Activated CD4-positive, alpha-beta T cell treated with anti-CD3 and anti-CD28 coated beads, Interleukin-2, amount 10 ng/mL, durations not matched to agents 7 days and 5 days (primary cell): ENCODE measurements around the gene DNAI7. TPM values are rescaled to one million over a fixed set of nuclear protein-coding genes. Genes with fewer than 3 reads are reported as not detected.

Experiments used
- CTCF ChIA-PET: fragments of 350-600 bp; sonication (Branson Sonifier 250); formaldehyde crosslinking; loops from one replicate; lab custom pipeline; 2021; ENCODE audit warnings: antibody characterized with exemption; lab: Charles Lee
- POLR2A ChIA-PET: fragments of 350-600 bp; sonication (Branson Sonifier 250); formaldehyde crosslinking; loops from one replicate; lab custom pipeline; 2021; ENCODE audit warnings: antibody characterized with exemption; lab: Charles Lee
- DNase-seq: peaks from one replicate; pipeline ENCODE4 v3.0.0-alpha.2; 2020
- H3K27ac Mint-ChIP-seq: one replicate; pipeline ENCODE4 v1.8.0; 2021; ENCODE audit warnings: mild to moderate bottlenecking, moderate library complexity, mixed read lengths
- H3K27me3 Mint-ChIP-seq: one replicate; pipeline ENCODE4 v1.8.0; 2021; ENCODE audit warnings: mixed read lengths
- H3K36me3 Mint-ChIP-seq: one replicate; pipeline ENCODE4 v1.8.0; 2021; ENCODE audit warnings: low read depth, mixed read lengths
- H3K4me1 Mint-ChIP-seq: one replicate; pipeline ENCODE4 v1.8.0; 2021; ENCODE audit warnings: mixed read lengths
- H3K4me3 Mint-ChIP-seq: one replicate; pipeline ENCODE4 v1.8.0; 2021; ENCODE audit warnings: mild to moderate bottlenecking, moderate library complexity, mixed read lengths
- H3K9me3 Mint-ChIP-seq: one replicate; pipeline ENCODE4 v1.8.0; 2021; ENCODE audit warnings: mixed read lengths
- total RNA-seq, 2 experiments: library from RNA; stranded (reverse); gene quantifications; one replicate each; pipeline ENCODE4 v1.2.3, GENCODE V29; 2021

The DNAI7 gene
- total RNA-seq, 2 experiments from 2014 or later: not detected

DNA sequence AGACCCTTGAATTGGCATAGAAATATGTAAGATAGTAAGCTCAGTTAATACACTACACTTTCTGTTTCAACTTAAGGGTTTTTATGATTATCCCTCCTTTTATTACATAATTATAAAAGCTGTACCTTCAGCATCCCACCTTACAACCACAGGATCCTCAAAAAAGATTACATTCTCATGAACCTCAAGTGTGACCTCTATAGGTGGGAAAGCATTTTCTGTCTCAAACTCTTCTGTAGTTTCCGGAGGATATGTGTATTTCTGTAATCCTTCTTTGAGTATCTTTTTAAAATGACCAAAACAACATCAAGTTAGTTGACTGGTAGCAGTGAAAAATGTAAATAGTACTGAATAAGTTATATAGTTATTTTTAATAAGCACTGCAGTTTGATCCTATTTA is 75.9 kb downstream of the DNAI7 start:
- no peak for DNase-seq
- ChIA-PET CTCF (no interaction called here), POLR2A (no interaction called here)
- no peaks in the 10 kb centered on the region for H3K36me3 Mint-ChIP-seq
- H3K27ac Mint-ChIP-seq: no peak overlapping the region
- H3K4me1 Mint-ChIP-seq: no peaks in the 10 kb centered on the region
- no peaks in the 10 kb centered on the region for H3K9me3 Mint-ChIP-seq
- H3K27me3 Mint-ChIP-seq: no peaks in the 10 kb centered on the region
- H3K4me3 Mint-ChIP-seq: no peak overlapping the region

DNA sequence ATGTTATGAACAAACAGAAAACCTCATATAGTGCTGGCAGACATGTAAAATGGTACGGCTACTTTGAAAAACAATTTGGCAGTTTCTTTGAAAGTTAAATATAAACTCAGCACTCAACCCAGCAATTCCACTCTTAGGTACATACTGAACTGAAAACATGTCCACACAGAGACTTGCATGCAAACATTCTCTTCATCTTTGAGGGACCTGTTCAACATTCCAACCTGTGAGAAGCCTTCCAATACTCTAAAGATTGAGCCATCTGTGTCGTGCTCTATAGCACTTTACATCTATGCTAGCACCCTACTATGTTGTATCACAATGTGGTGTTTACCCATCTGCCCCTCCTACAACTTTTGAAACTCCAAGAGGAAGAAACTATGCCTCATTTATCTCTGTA is 79.3 kb downstream of the DNAI7 start:
- Mint-ChIP-seq H3K9me3 (no peaks in the 10 kb centered on the region), H3K27me3 (no peaks in the 10 kb centered on the region)
- CTCF ChIA-PET: no interaction called here

GRCh38 chr12:25113651-25114050 is 81.3 kb downstream of the DNAI7 start:
- H3K9me3 Mint-ChIP-seq: peaks cover 3% of the 10 kb centered on the region
- ChIA-PET POLR2A (no interaction called here), CTCF (no interaction called here)
- no peak for DNase-seq
- no peak overlapping the region for H3K4me3 Mint-ChIP-seq
- H3K27me3 Mint-ChIP-seq: no peaks in the 10 kb centered on the region
- H3K36me3 Mint-ChIP-seq: peaks cover 18% of the 10 kb centered on the region
- H3K27ac Mint-ChIP-seq: no peak overlapping the region
- no peaks in the 10 kb centered on the region for H3K4me1 Mint-ChIP-seq

More for the DNA sequence above, 79.3 kb downstream of the DNAI7 start:
- POLR2A ChIA-PET: no interaction called here
- DNase-seq: no peak
- Mint-ChIP-seq H3K36me3 (peaks cover 2% of the 10 kb centered on the region), H3K4me3 (no peak overlapping the region), H3K4me1 (no peaks in the 10 kb centered on the region), H3K27ac (no peak overlapping the region)

DNA sequence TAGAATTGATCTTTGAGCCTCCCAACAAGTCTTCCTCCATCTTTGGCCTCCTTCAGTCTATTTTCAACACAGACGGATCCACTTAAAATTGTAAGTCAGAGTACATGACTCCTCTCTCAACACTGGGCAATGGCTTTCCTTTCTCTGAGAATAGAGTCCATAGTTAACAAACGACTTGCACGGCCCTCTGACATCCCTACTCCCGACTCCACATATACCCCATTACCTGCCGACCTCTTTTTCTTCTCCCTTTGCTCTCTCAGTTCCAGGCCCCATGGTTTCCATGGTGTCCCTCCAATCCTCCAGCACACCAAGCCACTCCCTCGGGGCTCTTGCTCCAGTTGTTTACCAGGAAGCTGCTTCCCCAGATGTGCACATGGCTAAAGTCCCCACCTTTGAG is 84.7 kb downstream of the DNAI7 start:
- Mint-ChIP-seq H3K4me3 (no peak overlapping the region), H3K27me3 (no peaks in the 10 kb centered on the region), H3K27ac (no peak overlapping the region), H3K36me3 (peaks cover 30% of the 10 kb centered on the region), H3K4me1 (no peaks in the 10 kb centered on the region), H3K9me3 (peaks cover 3% of the 10 kb centered on the region)
- DNase-seq: no peak
- POLR2A ChIA-PET: no interaction called here
- CTCF ChIA-PET: no interaction called here

GRCh38 chr12:25107920-25108319 is 87.0 kb downstream of the DNAI7 start:
- H3K4me3 Mint-ChIP-seq: no peak overlapping the region
- ChIA-PET POLR2A (no interaction called here), CTCF (interaction anchor here (0.9 kb wide), 1 partner anchor 10 kb away, joined by 6 read pairs; no protein-coding TSS in a partner anchor)
- DNase-seq: no peak
- H3K9me3 Mint-ChIP-seq: peaks cover 3% of the 10 kb centered on the region
- no peaks in the 10 kb centered on the region for H3K27me3 Mint-ChIP-seq
- peaks cover 31% of the 10 kb centered on the region for H3K36me3 Mint-ChIP-seq
- no peak overlapping the region for H3K27ac Mint-ChIP-seq
- no peaks in the 10 kb centered on the region for H3K4me1 Mint-ChIP-seq

DNA sequence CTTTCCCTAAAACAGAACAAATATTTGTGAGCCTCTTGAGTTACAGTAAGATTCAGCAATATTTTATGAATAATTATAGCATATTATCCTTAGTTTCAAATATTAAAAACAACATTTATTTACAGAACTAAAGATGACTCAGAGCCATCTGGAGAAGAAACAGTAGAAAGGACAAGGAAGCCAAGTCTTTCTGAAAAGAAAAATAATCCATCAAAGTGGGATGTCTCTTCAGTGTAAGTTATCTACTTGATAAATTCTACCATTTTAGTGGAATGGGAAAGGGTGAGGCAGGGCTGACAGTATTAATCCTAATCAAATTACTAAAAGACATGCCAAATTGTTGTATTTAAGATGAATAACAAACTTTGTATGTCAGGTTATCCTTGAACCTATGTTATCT is 88.1 kb downstream of the DNAI7 start:
- no peak overlapping the region for H3K27ac Mint-ChIP-seq
- no peak for DNase-seq
- H3K4me3 Mint-ChIP-seq: no peak overlapping the region
- H3K4me1 Mint-ChIP-seq: no peaks in the 10 kb centered on the region
- no peaks in the 10 kb centered on the region for H3K27me3 Mint-ChIP-seq
- peaks cover 3% of the 10 kb centered on the region for H3K9me3 Mint-ChIP-seq
- POLR2A ChIA-PET: no interaction called here
- peaks cover 38% of the 10 kb centered on the region for H3K36me3 Mint-ChIP-seq
- CTCF ChIA-PET: no interaction called here

DNA sequence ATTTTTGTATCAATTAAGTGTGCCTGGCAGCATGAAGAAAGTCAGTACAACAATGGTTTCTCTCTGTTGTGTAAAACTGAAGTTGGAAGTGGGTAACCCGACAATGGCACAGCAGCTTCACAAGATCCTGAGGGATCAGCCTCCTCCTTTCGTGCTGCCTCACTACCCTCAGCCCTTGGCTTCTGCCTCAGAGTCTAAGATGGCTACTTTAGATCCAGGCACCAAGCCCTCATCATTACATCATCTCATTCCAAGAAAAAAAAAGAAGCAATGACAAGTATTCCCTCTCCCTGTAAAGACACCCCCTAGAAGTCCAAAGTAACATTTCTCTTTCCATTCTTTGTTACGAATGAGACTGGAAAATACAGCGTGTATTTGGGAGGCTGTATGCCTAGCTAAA is 92.6 kb downstream of the DNAI7 start:
- Mint-ChIP-seq H3K27me3 (no peaks in the 10 kb centered on the region), H3K4me1 (peaks cover 4% of the 10 kb centered on the region), H3K9me3 (no peaks in the 10 kb centered on the region), H3K4me3 (no peak overlapping the region), H3K27ac (no peak overlapping the region), H3K36me3 (peaks cover 25% of the 10 kb centered on the region)
- ChIA-PET POLR2A (no interaction called here), CTCF (interaction anchor here (0.7 kb wide), 1 partner anchor 285 kb away, joined by 3 read pairs; no protein-coding TSS in a partner anchor)
- DNase-seq: no peak

DNA sequence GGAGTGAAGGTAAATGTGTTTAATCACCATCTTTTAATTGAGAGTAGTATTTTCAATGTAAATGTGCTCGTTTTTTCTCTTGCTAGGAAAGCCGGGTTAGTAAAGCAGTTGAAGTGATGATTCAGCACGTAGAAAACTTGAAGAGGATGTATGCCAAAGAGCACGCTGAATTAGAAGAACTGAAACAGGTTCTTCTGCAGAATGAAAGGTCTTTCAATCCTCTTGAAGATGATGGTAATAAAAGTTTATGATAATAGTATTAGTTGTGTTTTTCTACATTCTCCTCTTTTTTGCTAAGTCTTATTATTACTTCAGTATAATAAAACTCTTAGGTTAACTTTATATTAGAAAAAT is 93.9 kb downstream of the DNAI7 start:
- no peaks in the 10 kb centered on the region for H3K27me3 Mint-ChIP-seq
- H3K36me3 Mint-ChIP-seq: peaks cover 32% of the 10 kb centered on the region
- no peaks in the 10 kb centered on the region for H3K9me3 Mint-ChIP-seq
- ChIA-PET CTCF (interaction anchor here (0.6 kb wide), 1 partner anchor 270 kb away, joined by 4 read pairs; no protein-coding TSS in a partner anchor), POLR2A (no interaction called here)
- DNase-seq: no peak
- peaks cover 4% of the 10 kb centered on the region for H3K4me1 Mint-ChIP-seq
- H3K27ac Mint-ChIP-seq: no peak overlapping the region
- no peak overlapping the region for H3K4me3 Mint-ChIP-seq

GRCh38 chr12:25100194-25101091 is 94.5 kb downstream of the DNAI7 start:
- ChIA-PET POLR2A (no interaction called here), CTCF (interaction anchor here (0.6 kb wide), 1 partner anchor 271 kb away, joined by 4 read pairs; no protein-coding TSS in a partner anchor)
- DNase-seq: no peak
- Mint-ChIP-seq H3K27me3 (no peaks in the 10 kb centered on the region), H3K9me3 (peaks cover 2% of the 10 kb centered on the region), H3K4me1 (peaks cover 4% of the 10 kb centered on the region), H3K27ac (no peak overlapping the region), H3K36me3 (peaks cover 37% of the 10 kb centered on the region), H3K4me3 (no peak overlapping the region)

DNA sequence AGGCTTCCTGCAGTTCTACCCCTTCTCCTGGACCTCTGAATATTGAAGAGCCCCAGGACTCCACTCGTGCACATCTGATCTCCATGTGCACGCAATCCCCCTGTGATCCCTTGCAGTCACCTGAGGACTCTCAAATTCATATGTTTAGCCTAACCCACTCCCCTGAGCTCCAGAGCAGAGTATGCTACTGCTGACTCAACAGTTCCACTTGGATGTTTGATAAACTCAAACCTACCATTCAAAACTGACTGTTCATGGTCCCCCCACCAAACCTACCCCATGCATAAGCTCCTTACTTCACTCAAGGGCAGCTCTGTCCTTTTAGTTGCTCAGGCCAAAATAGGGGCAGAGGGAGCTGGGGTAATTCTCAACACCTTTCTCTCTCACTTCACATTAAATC is 96.0 kb downstream of the DNAI7 start:
- Mint-ChIP-seq H3K4me3 (no peak overlapping the region), H3K9me3 (peaks cover 7% of the 10 kb centered on the region), H3K36me3 (peaks cover 47% of the 10 kb centered on the region), H3K27ac (no peak overlapping the region), H3K4me1 (peaks cover 4% of the 10 kb centered on the region), H3K27me3 (no peaks in the 10 kb centered on the region)
- ChIA-PET CTCF (no interaction called here), POLR2A (interaction anchor here (0.6 kb wide), 1 partner anchor 365 kb away, joined by 19 read pairs; no protein-coding TSS in a partner anchor)
- DNase-seq: no peak

- Mint-ChIP-seq H3K36me3 (peaks cover 79% of the 10 kb centered on the region), H3K9me3 (peaks cover 12% of the 10 kb centered on the region), H3K27ac (no peak overlapping the region), H3K27me3 (no peaks in the 10 kb centered on the region), H3K4me3 (no peak overlapping the region), H3K4me1 (peaks cover 13% of the 10 kb centered on the region)
- DNase-seq: no peak
- POLR2A ChIA-PET: no interaction called here
- CTCF ChIA-PET: no interaction called here
Measured at GRCh38 chr12:25089738-25090137, 105.2 kb downstream of the DNAI7 start.

DNA sequence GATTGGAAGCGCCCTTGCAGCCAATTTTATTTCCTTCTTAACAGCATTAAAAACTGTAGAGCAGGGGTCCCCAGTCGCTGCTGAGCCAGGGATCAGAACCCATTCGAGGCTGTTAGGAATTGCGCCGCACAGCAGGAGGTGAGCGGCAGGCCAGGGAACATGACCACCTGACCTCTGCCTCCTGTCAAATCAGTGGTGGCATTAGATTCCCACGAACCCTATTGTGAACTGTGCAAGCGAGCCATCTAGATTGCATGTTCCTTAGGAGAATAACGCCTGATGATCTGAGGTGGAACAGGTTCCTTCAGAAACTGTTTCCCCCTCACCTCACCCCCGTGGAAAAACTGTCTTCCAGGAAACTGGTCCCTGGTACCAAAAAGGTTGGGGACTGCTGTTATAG is 107.4 kb downstream of the DNAI7 start:
- H3K4me1 Mint-ChIP-seq: peaks cover 13% of the 10 kb centered on the region
- H3K27me3 Mint-ChIP-seq: no peaks in the 10 kb centered on the region
- POLR2A ChIA-PET: no interaction called here
- peaks cover 67% of the 10 kb centered on the region for H3K36me3 Mint-ChIP-seq
- H3K9me3 Mint-ChIP-seq: no peaks in the 10 kb centered on the region
- H3K4me3 Mint-ChIP-seq: no peak overlapping the region
- CTCF ChIA-PET: no interaction called here
- no peak overlapping the region for H3K27ac Mint-ChIP-seq
- DNase-seq: no peak

DNA sequence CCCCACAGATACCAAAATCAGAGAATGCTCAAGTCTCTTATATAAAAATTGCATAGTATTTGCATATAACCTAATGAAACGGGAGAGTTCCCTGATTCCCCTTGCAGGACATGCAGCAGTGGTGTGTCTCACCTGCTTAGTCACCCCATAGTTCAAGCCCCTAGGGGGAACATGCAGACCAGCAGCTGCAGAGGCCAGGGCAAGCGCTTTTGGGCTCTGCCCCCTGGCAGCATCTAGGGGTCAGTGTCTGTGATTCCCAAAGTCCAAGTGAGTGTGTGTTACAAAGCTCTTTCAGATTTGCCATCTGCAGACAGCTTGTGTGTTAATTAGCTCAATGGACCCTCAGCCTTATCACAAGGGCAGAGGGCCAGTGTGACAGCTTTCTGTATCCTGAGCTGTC is 110.1 kb downstream of the DNAI7 start:
- no peak overlapping the region for H3K27ac Mint-ChIP-seq
- peaks cover 58% of the 10 kb centered on the region for H3K36me3 Mint-ChIP-seq
- no peak for DNase-seq
- CTCF ChIA-PET: interaction anchor here (0.6 kb wide), 1 partner anchor 61 kb away, joined by 3 read pairs; no protein-coding TSS in a partner anchor
- POLR2A ChIA-PET: no interaction called here
- H3K4me3 Mint-ChIP-seq: no peak overlapping the region
- peaks cover 10% of the 10 kb centered on the region for H3K4me1 Mint-ChIP-seq
- no peaks in the 10 kb centered on the region for H3K9me3 Mint-ChIP-seq
- H3K27me3 Mint-ChIP-seq: no peaks in the 10 kb centered on the region
